GM12878 (cell line): Measurements from ENCODE around the gene ARHGAP22. TPM values are rescaled to one million over a fixed set of nuclear protein-coding genes. Genes with fewer than 3 reads are reported as not detected.
A peak's percentile ranks its signal among the peaks of the same experiment; 100 is the strongest.

Source experiments
- ATAC-seq: fragments of 200-7000 bp; cut with Tn5 transposase; 3 replicates; pipeline ENCODE4 v1.9.1; 2020; ENCODE audit warnings: mild to moderate bottlenecking, moderate library complexity
- BruUV-seq: library from RNA; stranded (reverse); fragments of 400-500 nt; replicated peaks from 2 replicates; lab custom pipeline; 2021; lab: Mats Ljungman, UMichigan
- CTCF ChIA-PET: fragments of 300-600 bp; sonication (Branson Sonifier 250); formaldehyde crosslinking; extraction: SDS; loops from one replicate; lab custom pipeline; 2021; ENCODE audit warnings: inconsistent platforms; lab: Yijun Ruan, JAX
- POLR2A ChIA-PET: fragments of 350-600 bp; formaldehyde crosslinking; extraction: SDS; loops from one replicate; lab custom pipeline; 2021; ENCODE audit warnings: inconsistent platforms; lab: Charles Lee
- RAD21 ChIA-PET: fragments of 300-600 bp; sonication (Branson Sonifier 250); formaldehyde crosslinking; loops from one replicate; lab custom pipeline; 2023; ENCODE audit warnings: antibody characterized with exemption; ENCODE audit not compliant: unreplicated experiment; lab: Charles Lee
- SMC1A ChIA-PET: fragments of 300-600 bp; sonication (Branson Sonifier 250); formaldehyde crosslinking; loops from one replicate; lab custom pipeline; 2023; ENCODE audit not compliant: unreplicated experiment, uncharacterized antibody; lab: Charles Lee
- DNase-seq: peaks from one replicate; pipeline ENCODE4 v3.0.0-alpha.2; 2011; ENCODE audit warnings: low read depth, low spot score
- FAIRE-seq: peaks from 3 replicates; lab custom pipeline; 2011; peaks lifted over from hg19 to GRCh38; lab: Jason Lieb, UNC
- H2AFZ ChIP-seq: 2 replicates; pipeline ENCODE4 v1.6.0; 2011; ENCODE audit warnings: low read depth, low read length, control low read depth; ENCODE audit not compliant: control insufficient read depth
- H3K27ac ChIP-seq: 2 replicates; pipeline ENCODE4 v1.5.1; 2011; ENCODE audit warnings: control low read depth; ENCODE audit not compliant: control insufficient read depth, insufficient read depth
- H3K27me3 ChIP-seq, 2 experiments: replicated peaks in 1 of 2; 2 replicates each; pipeline versions ENCODE4 v1.6.0 to v1.6.1; 2011; ENCODE audit warnings: low read length in 1 of 2; ENCODE audit not compliant: control insufficient read depth in 2 of 2, insufficient read depth in 2 of 2
- H3K36me3 ChIP-seq, 2 experiments: 2 replicates each; pipeline ENCODE4 v1.5.1; 2011; ENCODE audit warnings: low read length in 1 of 2; ENCODE audit not compliant: control insufficient read depth in 2 of 2, insufficient read depth in 2 of 2
- H3K4me1 ChIP-seq: 2 replicates; pipeline ENCODE4 v1.6.1; 2011; ENCODE audit warnings: mild to moderate bottlenecking, low read length, moderate library complexity, mixed read lengths; ENCODE audit not compliant: control insufficient read depth, insufficient read depth
- H3K4me2 ChIP-seq: 2 replicates; pipeline ENCODE4 v1.6.0; 2011; ENCODE audit warnings: control low read depth; ENCODE audit not compliant: control insufficient read depth, insufficient read depth
- H3K4me3 ChIP-seq: fragments of 200-600 bp; sonication (generic); 2 replicates; pipeline ENCODE4 v1.5.1; 2016
- H3K79me2 ChIP-seq: 2 replicates; pipeline ENCODE4 v1.6.0; 2011; ENCODE audit warnings: low read length; ENCODE audit not compliant: control insufficient read depth, insufficient read depth
- H3K9ac ChIP-seq: 2 replicates; pipeline ENCODE4 v1.8.0; 2011; ENCODE audit warnings: low read length, control low read depth, mixed read lengths; ENCODE audit not compliant: control insufficient read depth, insufficient read depth
- H3K9me3 ChIP-seq: replicated peaks from 3 replicates; pipeline ENCODE4 v1.5.1; 2011; ENCODE audit warnings: mild to moderate bottlenecking, low read length; ENCODE audit not compliant: control insufficient read depth, insufficient read depth
- H4K20me1 ChIP-seq: 2 replicates; pipeline ENCODE4 v1.6.0; 2011; ENCODE audit not compliant: control insufficient read depth, insufficient read depth
- ATF3 ChIP-seq: IDR thresholded peaks from 2 replicates; pipeline ENCODE4 v1.6.1; 2011; ENCODE audit warnings: low read depth, mild to moderate bottlenecking, low read length, moderate library complexity, borderline replicate concordance; ENCODE audit errors: extremely low read depth
- E4F1 ChIP-seq: fragments of 450-650 bp; IDR thresholded peaks from 2 replicates; pipeline ENCODE4 v1.6.1; 2018; ENCODE audit warnings: borderline replicate concordance, mild to moderate bottlenecking; ENCODE audit not compliant: partially characterized antibody
- HDGF ChIP-seq: fragments of 450-650 bp; IDR thresholded peaks from 2 replicates; pipeline ENCODE4 v1.6.1; 2016; ENCODE audit warnings: antibody characterized with exemption
- NR2F1 ChIP-seq: fragments of 450-650 bp; conservative IDR thresholded peaks from 2 replicates; pipeline ENCODE4 v1.6.1; 2017; ENCODE audit warnings: mild to moderate bottlenecking
- RELB ChIP-seq: fragments of 450-650 bp; IDR thresholded peaks from 2 replicates; pipeline ENCODE4 v1.6.1; 2017; ENCODE audit warnings: low read depth, mild to moderate bottlenecking, moderate library complexity
- SMAD1 ChIP-seq: fragments of 450-650 bp; IDR thresholded peaks from 2 replicates; pipeline ENCODE4 v1.6.1; 2018; ENCODE audit warnings: mild to moderate bottlenecking, low read depth; ENCODE audit not compliant: partially characterized antibody
- SMC3 ChIP-seq: IDR thresholded peaks from 2 replicates; pipeline ENCODE4 v1.6.1; 2011; ENCODE audit warnings: low read length, improper control_type of control experiment, borderline replicate concordance
- SUPT20H ChIP-seq: IDR thresholded peaks from 2 replicates; pipeline ENCODE4 v1.6.1; 2011; ENCODE audit warnings: low read depth, mild to moderate bottlenecking, low read length, moderate library complexity, borderline replicate concordance; ENCODE audit not compliant: control insufficient read depth
- ZNF274 ChIP-seq: IDR thresholded peaks from one replicate; pipeline ENCODE4 v1.8.0; 2011; ENCODE audit not compliant: insufficient read length, insufficient read depth
- ZNF384 ChIP-seq: IDR thresholded peaks from 2 replicates; pipeline ENCODE4 v1.6.1; 2012; ENCODE audit warnings: low read depth, mild to moderate bottlenecking, low read length, improper control_type of control experiment, borderline replicate concordance
- ZNF622 ChIP-seq: fragments of 450-650 bp; IDR thresholded peaks from 2 replicates; pipeline ENCODE4 v1.6.1; 2017; ENCODE audit warnings: mild to moderate bottlenecking, inconsistent platforms
- ZNF687 ChIP-seq: fragments of 450-650 bp; IDR thresholded peaks from 2 replicates; pipeline ENCODE4 v1.6.1; 2017; ENCODE audit warnings: mild to moderate bottlenecking, moderate library complexity
- WGBS: methylation state at CpG from one replicate; pipeline ENCODE4 v1.1.6; 2016; ENCODE audit warnings: low lambda C conversion rate; ENCODE audit not compliant: insufficient replicate concordance, insufficient coverage; ENCODE audit errors: missing lambda C conversion rate; 5-methylcytosine and 5-hydroxymethylcytosine counted together
- in situ Hi-C: fragments of 300-500 bp; cut with MboI; formaldehyde crosslinking; loops from 9 replicates; pipeline ENCODE4 v1.14.3; 2018; ENCODE audit warnings: mixed read lengths
- intact Hi-C: fragments of 100-400 bp; cut with micrococcal nuclease; formaldehyde crosslinking; loops from one replicate; pipeline ENCODE4 v1.14.2; 2022; ENCODE audit not compliant: unreplicated experiment
- polyA plus RNA-seq, 11 experiments: library from polyadenylated mRNA; depleted of rRNA in 4 of 11; unstranded in 6 of 11; stranded (reverse) in 5 of 11; fragments of >200 nt; fragmentation: Nextera tagmentation in 4 of 11; fragmentation: Illumina TruSeq in 1 of 11; extraction: Ambion mirVana in 4 of 11; extraction: Trizol in 1 of 11; gene quantifications; 1 replicate in 1 of 11; 2 replicates in 10 of 11; pipeline versions ENCODE4 v1.2.1 to v1.2.3, GENCODE V29; 2011 to 2016; ENCODE audit warnings: inconsistent platforms in 2 of 11, missing spikeins in 2 of 11, low read depth in 1 of 11
- total RNA-seq, 4 experiments: library from RNA; depleted of rRNA in 3 of 4; stranded (reverse); fragments of >200 nt in 3 of 4; fragmentation: Illumina TruSeq in 1 of 4; extraction: Trizol in 1 of 4; gene quantifications; 2 replicates each; pipeline versions ENCODE4 v1.2.1 to v1.2.3, GENCODE V29; 2013 to 2021

ARHGAP22 gene
- total and polyA plus RNA-seq, 10 of the 15 experiments (the other 5 are each of a cell fraction or from before 2014, with no cell fraction given): 0.07 to 0.61 (median 0.18) TPM; not detected in 5

- H3K4me1 ChIP-seq: 0 out of 2 replicates have a peak, but pooled peaks cover 3% of the 10 kb centered on the region
- TF ChIP-seq E4F1 (no peak), ZNF274 (no peak), SMAD1 (no peak), NR2F1 (no peak), SMC3 (no peak), SUPT20H (no peak), ATF3 (no peak), ZNF687 (no peak), RELB (no peak), HDGF (no peak), ZNF384 (no peak), ZNF622 (no peak)
- TF ChIP-seq, all 136 proteins: peak for 0
These were observed 5.7 kb downstream of the ARHGAP22 start for GRCh38 chr10:48598936-48599829.

More at GRCh38 chr10:48598936-48599829, 5.7 kb downstream of the ARHGAP22 start:
- H3K4me3 ChIP-seq: no peak overlapping the region
- CTCF ChIA-PET: interaction anchor here (1.1 to 4.3 kb wide), 2 partner anchors 9 to 57 kb away, joined by 4 to 25 read pairs; no protein-coding TSS in a partner anchor
- DNase-seq: no peak
- POLR2A ChIA-PET: interaction anchor here (1.5 kb wide), 1 partner anchor 12 kb away, joined by 4 read pairs; no protein-coding TSS in a partner anchor
- H3K9me3 ChIP-seq: no peaks in the 10 kb centered on the region
- no peaks in the 10 kb centered on the region for H3K27me3 ChIP-seq
- SMC1A ChIA-PET: interaction anchor here (1.0 to 1.9 kb wide), 5 partner anchors 16 to 57 kb away, joined by 3 to 7 read pairs (median 3); no protein-coding TSS in a partner anchor
- no TSS peak for BruUV-seq
- no peaks in the 10 kb centered on the region for H4K20me1 ChIP-seq
- ATAC-seq: peak; percentile 23; the same call in 1 of the 3 replicates
- FAIRE-seq: no peak
- no peak overlapping the region for H3K9ac ChIP-seq
- RAD21 ChIA-PET: interaction anchor here (0.6 to 0.9 kb wide), 2 partner anchors 57 to 850 kb away, joined by 3 to 4 read pairs; no protein-coding TSS in a partner anchor
- in situ Hi-C loops (no loop called here), intact Hi-C loops (no loop called here)
- H3K79me2 ChIP-seq: no peaks in the 10 kb centered on the region
- no peak overlapping the region for H3K27ac ChIP-seq
- H3K36me3 ChIP-seq: no peaks in the 10 kb centered on the region
- no peak overlapping the region for H2AFZ ChIP-seq
- whole genome bisulfite sequencing: 41% methylated on average over 6 of the region's 6 CpGs
- no peak overlapping the region for H3K4me2 ChIP-seq
